RWPE1 (cell line): ENCODE results near the gene SLIT1.

Source experiments
- CTCF ChIA-PET: fragments of 350-600 bp; sonication (Branson Sonifier 250); formaldehyde crosslinking; extraction: SDS; loops from one replicate; lab custom pipeline; 2021; lab: Yijun Ruan, JAX
- POLR2A ChIA-PET: fragments of 400-600 bp; formaldehyde crosslinking; extraction: SDS; loops from one replicate; lab custom pipeline; 2020; ENCODE audit warnings: antibody characterized with exemption; ENCODE audit not compliant: low non-redundant PET; lab: Yijun Ruan, JAX
- DNase-seq: peaks from one replicate; pipeline ENCODE4 v3.0.0; 2012; ENCODE audit warnings: low spot score
- H3K27ac ChIP-seq: fragments of 450-650 bp; 2 replicates; pipeline ENCODE4 v1.5.1; 2017
- TF ChIP-seq, protein P1 (sequence below): fragments of 450-650 bp; conservative IDR thresholded peaks from 2 replicates; pipeline ENCODE4 v1.5.1; 2017; ENCODE audit warnings: low read depth, mild to moderate bottlenecking

The SLIT1 gene

DNA sequence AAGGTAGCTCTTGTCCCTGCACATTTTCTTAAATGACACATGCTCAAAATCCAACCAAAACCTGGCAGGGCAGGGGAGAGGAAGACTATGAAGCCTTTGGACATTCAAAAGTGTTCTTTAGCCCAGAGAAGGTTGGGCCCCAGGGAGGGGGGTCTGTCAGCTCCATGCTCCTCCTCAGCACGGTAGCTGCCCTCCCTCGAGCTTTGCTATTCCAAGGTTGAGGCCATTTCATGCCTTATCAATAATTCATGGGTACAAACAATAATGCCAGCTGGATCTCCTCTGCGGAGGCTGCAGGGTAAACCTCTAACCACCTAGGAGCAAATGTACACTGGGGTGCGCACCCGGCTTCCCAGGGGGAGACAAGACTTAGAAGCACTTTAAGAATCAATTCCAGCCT, 61.5 kb downstream of the SLIT1 start:
- H3K27ac ChIP-seq: no peak overlapping the region
- POLR2A ChIA-PET: no interaction called here
- TF ChIP-seq, protein P1, sequence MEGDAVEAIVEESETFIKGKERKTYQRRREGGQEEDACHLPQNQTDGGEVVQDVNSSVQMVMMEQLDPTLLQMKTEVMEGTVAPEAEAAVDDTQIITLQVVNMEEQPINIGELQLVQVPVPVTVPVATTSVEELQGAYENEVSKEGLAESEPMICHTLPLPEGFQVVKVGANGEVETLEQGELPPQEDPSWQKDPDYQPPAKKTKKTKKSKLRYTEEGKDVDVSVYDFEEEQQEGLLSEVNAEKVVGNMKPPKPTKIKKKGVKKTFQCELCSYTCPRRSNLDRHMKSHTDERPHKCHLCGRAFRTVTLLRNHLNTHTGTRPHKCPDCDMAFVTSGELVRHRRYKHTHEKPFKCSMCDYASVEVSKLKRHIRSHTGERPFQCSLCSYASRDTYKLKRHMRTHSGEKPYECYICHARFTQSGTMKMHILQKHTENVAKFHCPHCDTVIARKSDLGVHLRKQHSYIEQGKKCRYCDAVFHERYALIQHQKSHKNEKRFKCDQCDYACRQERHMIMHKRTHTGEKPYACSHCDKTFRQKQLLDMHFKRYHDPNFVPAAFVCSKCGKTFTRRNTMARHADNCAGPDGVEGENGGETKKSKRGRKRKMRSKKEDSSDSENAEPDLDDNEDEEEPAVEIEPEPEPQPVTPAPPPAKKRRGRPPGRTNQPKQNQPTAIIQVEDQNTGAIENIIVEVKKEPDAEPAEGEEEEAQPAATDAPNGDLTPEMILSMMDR: no peak
- CTCF ChIA-PET: interaction anchor here (0.6 to 1.6 kb wide), 4 partner anchors 13 to 106 kb away, joined by 3 to 12 read pairs (median 3); no protein-coding TSS in a partner anchor
- DNase-seq: no peak

DNA sequence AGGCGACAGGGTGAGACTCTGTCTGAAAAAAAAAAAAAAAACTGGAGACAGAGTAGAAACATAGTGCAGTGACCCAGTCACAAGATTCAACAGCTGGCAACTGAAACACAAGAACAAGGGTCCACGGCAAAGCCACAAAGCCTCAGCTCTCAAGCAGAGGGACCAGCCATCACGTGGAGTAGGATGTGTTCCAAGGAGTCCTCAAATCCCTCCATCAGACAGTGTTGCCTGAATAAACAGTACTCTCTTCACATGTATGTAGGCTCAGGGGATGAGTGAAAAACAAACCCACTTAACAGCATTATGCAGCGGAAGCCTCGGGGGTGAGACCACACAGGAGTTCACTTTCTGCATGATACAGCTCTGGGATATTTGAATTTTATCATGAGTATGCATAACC, 62.0 kb downstream of the SLIT1 start:
- no peak overlapping the region for H3K27ac ChIP-seq
- POLR2A ChIA-PET: no interaction called here
- TF ChIP-seq, protein P1: no peak
- CTCF ChIA-PET: interaction anchor here (0.5 to 1.6 kb wide), 3 partner anchors 51 to 894 kb away, joined by 3 to 12 read pairs (median 3); no protein-coding TSS in a partner anchor
- no peak for DNase-seq

DNA sequence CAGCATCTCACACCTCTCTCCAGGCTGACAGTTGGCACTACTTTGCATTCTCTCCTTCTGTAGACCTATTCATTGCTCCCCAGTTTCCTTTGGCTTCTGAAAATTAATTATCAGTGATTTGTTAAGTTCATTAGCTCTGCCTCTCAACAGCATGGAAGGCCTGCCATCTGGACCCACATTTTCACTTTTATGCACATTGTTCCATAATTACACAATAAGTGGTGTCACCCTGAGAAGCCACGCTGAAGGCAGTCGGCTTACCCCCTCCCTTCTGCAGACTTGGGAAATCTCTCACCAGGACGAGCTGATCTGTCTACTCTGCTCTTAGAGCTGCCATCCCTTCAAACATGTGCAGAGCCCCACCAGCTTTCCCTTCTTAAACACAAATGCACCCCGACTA, 64.7 kb downstream of the SLIT1 start:
- ChIA-PET CTCF (interaction anchor here (8.9 kb wide), 1 partner anchor 48 kb away, joined by 126 read pairs; no protein-coding TSS in a partner anchor), POLR2A (no interaction called here)
- DNase-seq: no peak
- TF ChIP-seq, protein P1: no peak
- no peak overlapping the region for H3K27ac ChIP-seq

DNA sequence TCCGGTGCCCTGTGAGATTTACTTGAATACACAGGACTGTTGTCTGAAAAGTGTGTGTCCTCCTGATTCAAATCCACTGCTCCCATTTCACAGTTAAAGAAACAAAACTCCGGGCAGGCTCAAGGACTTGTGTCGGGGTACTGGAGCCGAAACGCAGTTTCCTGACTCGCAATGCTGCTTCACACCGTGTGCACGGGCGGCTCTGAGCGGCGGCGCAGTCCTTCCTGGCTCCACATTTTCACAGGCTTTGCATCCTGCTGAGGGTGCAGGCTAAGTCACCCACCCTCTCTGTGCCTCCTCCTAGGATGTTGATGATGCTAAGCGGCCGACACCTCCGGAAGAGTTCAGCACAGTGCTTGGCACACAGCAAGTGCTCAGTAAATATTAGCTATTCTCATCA, 65.4 kb downstream of the SLIT1 start:
- no peak for DNase-seq
- ChIA-PET CTCF (interaction anchor here (0.6 to 8.9 kb wide), 4 partner anchors 48 to 607 kb away, joined by 3 to 126 read pairs (median 3); no protein-coding TSS in a partner anchor), POLR2A (no interaction called here)
- no peak overlapping the region for H3K27ac ChIP-seq
- TF ChIP-seq, protein P1: no peak

DNA sequence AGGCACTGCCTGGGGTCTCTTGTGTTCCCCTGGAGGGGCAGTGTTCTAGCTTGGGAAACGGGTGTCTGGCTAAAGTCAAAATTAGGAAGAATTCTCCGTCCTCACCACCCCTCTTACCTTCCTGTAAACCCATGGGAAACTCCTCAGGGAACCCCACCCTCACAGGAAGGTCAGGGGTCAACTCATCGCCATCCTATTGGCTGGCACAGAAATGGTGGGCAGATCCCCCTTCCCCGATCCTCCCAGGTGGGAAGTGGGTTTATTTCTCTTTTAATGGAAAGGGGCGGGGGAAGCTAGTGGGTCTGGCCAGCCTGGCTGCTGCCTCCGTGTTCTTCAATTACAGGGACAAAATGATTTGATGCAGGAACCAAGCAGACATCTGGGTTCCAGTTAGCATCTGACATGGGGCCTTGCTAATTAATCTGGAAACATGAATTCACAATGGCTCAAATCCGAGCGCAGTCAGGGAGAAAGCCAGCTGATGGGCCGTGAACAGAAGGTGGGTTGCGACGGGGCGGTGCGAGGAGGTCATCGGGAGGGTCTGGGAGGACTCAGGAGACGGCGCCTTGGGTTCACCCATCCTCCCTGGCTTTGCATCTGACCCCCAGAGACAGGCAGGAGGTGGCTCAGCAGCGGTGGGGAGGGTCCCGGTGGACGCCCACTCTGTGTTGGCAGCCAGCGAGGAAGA, 66.6 kb downstream of the SLIT1 start:
- CTCF ChIA-PET: interaction anchor here (0.5 to 8.9 kb wide), 4 partner anchors 46 to 744 kb away, joined by 3 to 126 read pairs (median 10); no protein-coding TSS in a partner anchor
- DNase-seq: no peak
- TF ChIP-seq, protein P1: no peak
- POLR2A ChIA-PET: no interaction called here
- H3K27ac ChIP-seq: no peak overlapping the region

DNA sequence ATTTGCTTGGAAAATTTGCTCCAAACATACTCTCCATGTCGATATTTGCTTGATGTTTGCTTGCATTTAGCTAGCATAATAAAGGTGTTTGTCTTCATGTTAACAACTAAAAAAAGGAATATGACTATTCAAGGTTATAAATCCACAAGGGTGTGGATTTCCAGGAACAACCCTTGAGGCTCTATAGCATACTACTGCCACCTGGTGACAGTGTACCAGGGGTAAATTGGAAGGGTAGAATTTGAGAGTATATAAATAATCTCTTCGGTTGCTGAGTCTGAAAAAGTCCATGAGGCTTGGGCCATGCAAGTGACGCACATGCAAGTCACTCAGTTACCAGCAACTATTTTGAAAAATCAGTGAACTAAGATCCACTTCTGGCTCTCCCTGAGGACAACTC, 68.4 kb downstream of the SLIT1 start:
- no peak overlapping the region for H3K27ac ChIP-seq
- ChIA-PET POLR2A (no interaction called here), CTCF (interaction anchor here (0.7 to 8.9 kb wide), 16 partner anchors 8 to 92 kb away, joined by 3 to 126 read pairs (median 5); no protein-coding TSS in a partner anchor)
- TF ChIP-seq, protein P1: no peak
- DNase-seq: peak; percentile 53
